GM21717 (cell line): Measurements from ENCODE around the gene NOVA2.
"Not testable (repeated sequence)": the region's sequence is repeated elsewhere in the genome, so short reads cannot be mapped to it uniquely, and the experiment has no call there.

Experiments used
- ATAC-seq: cut with Tn5 transposase; IDR thresholded peaks from one replicate; pipeline ENCODE4 v1.9.1; 2021; ENCODE audit warnings: mild to moderate bottlenecking, moderate library complexity; ENCODE audit not compliant: unreplicated experiment

NOVA2 gene

DNA sequence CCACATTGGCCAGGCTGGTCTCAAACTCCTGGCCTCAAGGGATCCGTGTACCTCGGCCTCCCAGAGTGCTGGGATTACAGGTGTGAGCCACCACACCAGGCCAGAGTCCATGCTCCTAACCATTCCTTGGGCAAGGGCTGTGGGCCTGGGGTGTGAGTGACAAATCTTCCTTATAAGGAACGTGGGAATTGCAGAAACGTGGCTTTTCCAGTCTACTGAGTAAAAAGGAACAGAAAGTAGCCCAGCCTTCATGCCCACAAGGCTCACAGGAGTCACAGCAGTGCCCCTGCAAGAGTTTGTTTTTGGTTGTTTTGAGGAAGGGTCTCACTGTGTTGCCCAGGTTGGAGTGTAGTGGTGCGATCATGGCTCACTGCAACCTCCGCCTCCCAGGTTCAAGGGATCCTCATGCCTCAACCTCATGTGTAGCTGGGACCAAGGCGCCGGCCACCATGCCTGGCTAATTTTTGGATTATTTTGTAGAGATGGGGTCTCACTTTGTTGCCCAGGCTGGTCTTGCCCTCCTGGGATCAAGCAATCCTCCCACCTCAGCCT lies 76.3 kb downstream of the NOVA2 start:
- no peak for ATAC-seq

DNA sequence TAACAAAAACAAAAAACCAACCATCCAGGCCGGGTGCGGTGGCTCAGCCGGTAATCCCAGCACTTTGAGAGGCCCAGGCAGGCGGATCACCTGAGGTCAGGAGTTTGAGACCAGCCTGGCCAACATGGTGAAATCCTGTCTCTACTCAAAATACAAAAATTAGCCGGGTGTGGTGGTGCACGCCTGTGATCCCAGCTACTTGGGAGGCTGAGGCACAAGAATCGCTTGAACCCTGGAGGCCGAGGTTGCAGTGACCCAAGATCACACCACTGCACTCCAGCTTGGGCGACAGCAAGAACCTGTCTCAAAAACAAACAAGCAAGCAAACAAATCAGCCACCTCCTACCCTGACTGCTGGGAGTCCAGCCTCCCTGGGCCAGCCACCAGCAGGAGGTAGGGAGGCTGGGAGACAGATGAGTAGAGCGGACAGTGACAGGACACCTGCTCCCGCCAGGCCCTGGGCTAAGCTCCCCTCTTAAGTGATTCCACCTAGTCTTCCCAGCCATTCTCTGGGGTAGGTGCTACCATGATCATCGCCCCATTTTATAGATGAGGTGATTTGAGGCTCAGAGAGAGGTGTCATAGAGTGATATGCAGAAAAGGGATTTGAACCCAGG lies 77.6 kb downstream of the NOVA2 start:
- ATAC-seq = not testable (repeated sequence)

DNA sequence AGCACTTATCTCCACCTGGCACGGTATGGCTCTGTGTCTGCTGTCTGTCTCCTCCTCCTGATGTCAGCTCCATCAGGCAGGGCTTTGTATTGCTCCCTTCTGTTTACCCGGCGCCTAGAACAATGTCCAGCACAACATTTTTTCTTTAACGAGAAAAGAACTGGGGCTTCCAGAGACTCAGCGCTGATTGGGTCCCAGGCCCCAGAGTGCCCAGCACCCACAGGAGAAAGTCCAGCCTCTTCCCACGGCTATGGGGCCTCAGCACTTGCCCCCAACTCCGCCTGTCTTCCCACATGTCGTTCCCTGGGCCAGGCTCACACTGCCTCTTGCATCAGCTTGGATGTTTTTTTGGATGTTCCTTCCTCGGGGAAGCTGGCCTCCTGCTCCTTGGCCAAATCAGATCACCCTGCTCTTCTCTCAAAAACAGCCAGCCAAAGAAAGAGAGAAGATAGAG lies 78.1 kb downstream of the NOVA2 start:
- ATAC-seq = no peak

DNA sequence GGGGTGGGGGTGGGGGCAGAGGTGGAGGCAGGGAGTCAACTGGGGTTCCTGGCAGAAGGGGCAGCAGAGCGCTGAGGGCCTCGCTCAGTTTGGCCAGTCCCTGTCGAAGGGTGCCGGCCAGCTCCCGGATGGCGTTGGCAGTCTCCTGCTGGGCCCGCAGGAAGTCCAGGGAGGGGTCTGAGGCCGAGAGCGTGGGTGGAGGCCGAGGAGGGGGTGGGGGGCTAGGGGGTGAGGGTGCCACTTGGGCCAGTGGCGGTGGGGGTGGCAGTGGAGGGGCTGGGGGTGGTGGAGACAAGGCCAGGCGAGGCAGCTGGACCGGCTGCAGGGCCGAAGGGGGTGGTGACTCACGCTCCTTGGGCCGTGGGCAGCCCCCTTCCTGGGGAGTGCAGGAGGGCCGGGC lies 82.8 kb downstream of the NOVA2 start:
- ATAC-seq = no peak

DNA sequence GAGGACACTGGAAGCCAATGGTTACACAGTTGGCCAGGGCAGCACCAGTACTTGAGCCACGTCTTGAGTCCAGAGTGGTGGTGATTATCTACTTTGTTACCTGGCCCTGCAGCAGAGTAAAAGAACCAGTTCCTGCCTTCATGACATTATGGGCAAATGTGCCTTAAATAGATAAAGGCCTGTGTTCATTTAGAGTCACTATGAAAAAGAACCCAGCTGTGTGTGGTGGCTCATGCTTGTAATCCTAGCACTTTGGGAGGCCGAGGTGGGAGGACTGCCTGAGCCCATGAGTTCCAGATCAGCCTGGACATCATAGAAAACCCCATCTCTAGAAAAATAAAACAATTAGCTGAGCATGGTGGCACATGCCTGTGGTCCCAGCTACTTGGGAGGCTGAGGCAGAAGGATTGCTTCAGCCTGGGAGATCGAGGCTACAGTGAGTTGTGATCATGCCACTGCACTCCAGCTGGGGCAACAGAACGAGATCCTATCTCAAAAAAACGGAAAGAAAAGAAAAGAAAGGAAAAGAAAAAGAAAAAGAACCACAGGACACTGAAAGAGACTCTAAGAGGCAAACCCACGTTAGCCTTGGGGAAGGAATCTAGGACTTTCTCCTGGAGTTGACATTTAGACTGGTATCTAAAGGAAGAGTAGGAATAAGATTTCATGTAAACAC lies 84.3 kb downstream of the NOVA2 start:
- no peak for ATAC-seq

DNA sequence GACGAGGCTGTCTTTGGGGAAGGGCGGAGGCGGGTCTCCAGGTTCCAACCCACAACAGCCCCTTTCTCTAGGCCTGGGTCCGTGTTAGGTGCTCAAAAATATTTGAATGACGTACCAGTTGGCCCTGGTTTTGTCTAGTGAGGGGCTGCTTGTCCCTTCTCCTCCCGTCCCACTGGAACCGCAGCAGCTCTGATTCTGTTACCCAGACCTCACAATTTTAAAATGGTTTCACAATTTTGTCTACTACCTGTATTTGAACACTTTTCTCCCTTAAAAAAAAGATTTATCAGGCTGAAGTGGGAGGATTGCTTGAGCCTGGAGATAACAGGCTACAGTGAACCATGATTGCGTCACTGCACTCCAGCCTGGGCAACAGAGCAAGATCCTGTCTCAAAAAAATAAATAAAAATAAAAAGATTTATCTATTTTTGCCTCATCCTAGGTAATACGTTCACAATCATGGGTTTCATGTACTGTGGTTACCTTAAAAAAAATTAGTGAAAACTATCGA lies 86.4 kb downstream of the NOVA2 start:
- no peak for ATAC-seq

DNA sequence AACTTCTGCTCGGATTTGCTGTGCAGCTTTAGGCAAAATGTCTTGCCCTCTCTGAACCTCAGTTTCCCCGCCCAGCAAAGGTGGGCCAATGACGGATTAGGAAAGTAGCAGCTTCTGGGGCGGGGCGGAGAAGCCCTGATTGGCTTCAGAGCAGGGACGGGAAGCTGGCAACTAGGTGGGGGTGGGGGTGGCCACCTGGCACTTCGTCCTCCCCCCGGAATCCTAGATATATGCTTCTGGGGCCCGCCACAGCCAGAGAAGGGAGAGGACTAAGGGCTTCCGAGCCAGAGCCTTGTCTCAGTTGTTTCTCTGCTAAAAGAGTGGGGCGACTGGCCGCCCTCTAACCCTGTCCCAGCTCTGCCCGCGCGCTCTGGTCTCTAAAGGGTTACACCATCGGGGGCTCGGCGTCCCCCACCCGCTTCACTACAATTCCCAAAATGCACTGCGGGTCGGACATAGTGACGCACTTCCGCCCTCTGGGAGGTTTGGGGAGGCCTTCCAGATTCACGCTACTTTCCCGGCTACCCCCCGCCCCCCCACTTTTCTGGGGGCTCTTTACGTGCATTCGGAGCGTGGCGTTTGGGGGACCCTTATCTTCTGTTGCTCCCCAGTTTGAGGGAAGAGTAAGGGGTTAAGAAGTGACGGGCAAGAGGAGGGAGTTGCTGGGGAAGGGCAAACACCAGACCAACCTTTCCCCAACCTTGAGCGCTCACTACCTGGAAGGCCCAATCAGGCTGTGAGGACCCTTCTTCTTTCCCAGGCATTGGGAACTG lies 87.1 kb downstream of the NOVA2 start:
- ATAC-seq = peak; percentile 45

DNA sequence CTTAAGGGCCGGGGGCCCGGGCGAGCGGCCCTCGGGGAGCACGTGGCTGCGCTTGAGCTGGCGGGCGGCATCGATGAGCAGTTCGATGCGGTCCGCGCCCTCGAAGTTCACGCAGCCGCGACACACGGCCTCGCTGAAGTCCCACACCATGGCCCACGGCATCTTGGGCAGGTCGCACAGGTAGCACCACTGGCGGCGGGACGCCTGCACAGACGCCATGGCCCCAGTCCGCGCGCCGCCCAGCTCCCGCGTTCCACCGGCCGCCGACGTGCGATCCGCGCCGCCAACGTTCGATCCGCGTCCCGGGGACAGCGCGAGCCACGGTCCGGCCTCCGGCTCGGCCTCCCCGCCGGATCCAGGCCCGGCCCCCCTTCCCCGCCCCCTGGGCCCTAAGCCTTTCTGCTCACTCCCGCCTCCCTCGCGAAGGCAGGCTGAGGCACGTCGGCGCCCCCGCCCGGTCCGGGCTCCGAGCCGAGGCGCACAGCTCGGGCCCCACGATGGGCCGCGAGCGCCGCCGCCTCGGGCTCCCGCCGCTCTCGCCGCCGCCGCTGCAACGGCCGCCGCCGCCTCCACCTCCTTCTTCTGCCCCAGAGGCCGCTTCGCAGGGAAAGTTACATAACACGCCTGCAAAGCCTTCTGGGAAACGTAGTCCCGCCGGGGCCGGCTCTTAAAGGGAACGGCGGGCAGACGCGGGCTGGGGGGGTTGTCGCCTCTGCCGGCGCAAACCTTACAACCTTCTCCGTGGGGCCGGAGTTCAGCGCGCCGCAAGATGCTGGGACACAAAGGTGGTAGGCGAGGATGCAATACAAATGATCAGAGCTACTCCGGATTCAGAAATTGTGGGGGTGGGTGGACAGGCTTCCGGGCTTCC lies 87.9 kb downstream of the NOVA2 start, which contains the start of gene IRF2BP1:
Gene IRF2BP1, minus strand, starts transcription at position 586 of the 871 bp plus-strand sequence. Its CDS starts 367 bp downstream, at position 219.
- ATAC-seq = peak; percentile 40

DNA sequence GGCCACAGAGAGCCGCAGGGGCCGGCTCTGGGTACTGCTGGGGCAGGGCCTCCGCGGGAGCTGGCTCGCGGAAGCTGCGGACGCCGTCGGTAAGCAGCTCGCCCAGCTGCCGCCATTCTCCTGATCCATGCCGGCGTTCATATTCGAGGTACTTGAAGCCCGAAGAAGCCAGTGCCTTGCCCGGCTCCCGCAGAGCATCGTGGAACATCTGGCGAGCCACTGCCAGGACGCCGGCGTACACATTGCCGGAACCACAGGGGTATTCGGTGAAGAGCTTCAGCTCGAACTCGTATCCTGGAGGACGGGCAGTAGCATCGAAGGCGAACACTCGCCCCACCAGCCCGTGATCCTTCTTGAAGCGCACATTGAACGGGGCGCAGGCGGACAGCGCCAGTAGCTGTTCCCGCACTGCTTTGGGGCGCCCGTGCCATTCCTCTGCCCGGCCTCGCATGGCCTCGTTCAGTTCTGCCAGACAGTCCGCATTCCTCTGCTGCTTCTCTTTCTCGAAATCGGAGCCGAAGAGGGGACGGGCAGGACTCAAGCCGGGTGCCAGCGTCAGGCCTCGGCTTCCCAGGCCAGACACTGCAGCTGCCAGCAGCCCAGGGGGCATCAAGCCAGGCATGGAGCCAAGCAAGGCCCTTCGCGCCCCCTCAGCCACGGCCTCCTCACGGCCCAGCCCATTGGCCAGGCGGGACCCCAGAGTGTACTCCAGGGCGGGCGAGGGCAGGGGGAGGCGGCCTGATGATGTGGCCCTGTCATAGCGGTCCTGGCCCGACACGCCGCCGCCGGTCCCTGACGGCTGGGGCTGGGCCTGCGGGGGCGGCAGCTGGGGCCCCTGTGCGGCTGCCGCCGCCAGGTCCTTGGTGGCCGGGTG lies 88.7 kb downstream of the NOVA2 start:
- ATAC-seq = no peak

DNA sequence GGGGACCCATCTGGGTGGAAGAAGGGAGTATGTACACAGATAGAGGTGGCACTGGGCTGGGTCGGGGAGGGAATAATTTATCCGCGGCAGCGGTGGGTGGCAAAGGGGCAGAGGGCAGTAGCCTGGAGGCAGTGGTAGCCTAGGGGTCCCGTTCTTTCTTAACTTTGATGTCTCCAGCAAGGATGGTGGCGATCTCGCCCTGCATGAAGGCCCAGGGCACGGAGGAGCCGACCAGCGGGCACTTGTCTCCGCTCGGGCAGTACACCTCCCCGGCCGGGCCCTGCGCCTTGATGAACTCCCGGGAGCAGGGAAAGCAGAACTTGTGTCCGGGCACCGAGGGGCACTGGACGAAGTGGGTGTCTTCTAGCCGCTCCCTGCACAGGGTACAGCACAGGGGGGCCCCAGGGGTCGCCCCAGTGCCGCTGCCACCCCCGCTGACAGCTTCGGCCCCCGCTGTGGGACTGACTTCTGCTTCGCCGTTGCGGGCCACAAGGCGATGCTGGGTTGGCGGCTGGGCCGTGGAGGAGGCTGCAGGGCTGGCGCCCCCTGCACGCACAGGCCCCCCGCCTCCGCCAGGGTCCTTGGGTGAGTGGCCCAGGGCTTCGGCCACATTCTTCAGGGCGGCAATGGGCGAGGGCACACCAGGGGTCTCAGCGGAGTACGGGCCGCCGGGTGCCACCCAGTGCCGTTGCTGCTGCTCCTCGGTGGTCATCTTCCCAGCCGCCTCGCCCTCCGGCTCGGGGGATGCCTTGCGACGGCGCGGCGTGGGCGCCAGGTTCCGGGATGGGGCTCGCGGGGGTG lies 89.6 kb downstream of the NOVA2 start:
- ATAC-seq = no peak
